ENCODE measurements around the gene EHD4.

- TF ChIP-seq GATA2 (IDR thresholded peaks at IDR 0.05; ENCODE audit: low read depth, low read length) (no peak), GATA3 (IDR thresholded peaks at IDR 0.05; ENCODE audit: low read depth, low read length) (no peak)
Observed at GRCh38 chr15:41874736-41875135, 97.6 kb downstream of the EHD4 start.
